Measurements from ENCODE around the gene TRIM51. TPM values are rescaled to one million over a fixed set of nuclear protein-coding genes. Genes with fewer than 3 reads are reported as not detected.

TRIM51 gene
- total RNA-seq, 1 donor from 2014 or later, result not detected

Other genes with a start within 250 kb of the TRIM51 start
- gene OR4P4, start 248.2 kb upstream of the TRIM51 start, total RNA-seq, result not detected
- gene OR4S2, start 235.0 kb upstream of the TRIM51 start, total RNA-seq, result not detected
- not detected for gene OR4C6, start 221.1 kb upstream of the TRIM51 start, total RNA-seq
- gene OR5D13, start 109.9 kb upstream of the TRIM51 start, total RNA-seq, result not detected
- not detected for gene OR5D14, start 87.7 kb upstream of the TRIM51 start, total RNA-seq
- gene OR5L1, start 71.9 kb upstream of the TRIM51 start, total RNA-seq, result not detected
- not detected for gene OR5D18, start 63.7 kb upstream of the TRIM51 start, total RNA-seq
- not detected for gene OR5L2, start 56.1 kb upstream of the TRIM51 start, total RNA-seq
- gene OR5D16, start 44.5 kb upstream of the TRIM51 start, total RNA-seq, result not detected
- not detected for gene OR5W2, start 31.3 kb downstream of the TRIM51 start, total RNA-seq
- not detected for gene OR5I1, start 53.1 kb downstream of the TRIM51 start, total RNA-seq
- gene OR10AG1, start 86.6 kb downstream of the TRIM51 start, total RNA-seq, result not detected
- not detected for gene OR5F1, start 111.3 kb downstream of the TRIM51 start, total RNA-seq
- gene OR5AS1, start 144.4 kb downstream of the TRIM51 start, total RNA-seq, result not detected
- gene OR8I2, start 210.0 kb downstream of the TRIM51 start, total RNA-seq, result not detected
- gene OR8H2, start 220.4 kb downstream of the TRIM51 start, total RNA-seq, result not detected
- gene OR8H3, start 239.1 kb downstream of the TRIM51 start, total RNA-seq, result not detected

Data from lower lobe of right lung (tissue), 1 donor.